ENCODE results near the gene C5orf63. TPM values are rescaled to one million over a fixed set of nuclear protein-coding genes. Genes with fewer than 3 reads are reported as not detected.

Gene C5orf63
- total RNA-seq, 1 donor from 2014 or later, result 7.5 TPM

DNA sequence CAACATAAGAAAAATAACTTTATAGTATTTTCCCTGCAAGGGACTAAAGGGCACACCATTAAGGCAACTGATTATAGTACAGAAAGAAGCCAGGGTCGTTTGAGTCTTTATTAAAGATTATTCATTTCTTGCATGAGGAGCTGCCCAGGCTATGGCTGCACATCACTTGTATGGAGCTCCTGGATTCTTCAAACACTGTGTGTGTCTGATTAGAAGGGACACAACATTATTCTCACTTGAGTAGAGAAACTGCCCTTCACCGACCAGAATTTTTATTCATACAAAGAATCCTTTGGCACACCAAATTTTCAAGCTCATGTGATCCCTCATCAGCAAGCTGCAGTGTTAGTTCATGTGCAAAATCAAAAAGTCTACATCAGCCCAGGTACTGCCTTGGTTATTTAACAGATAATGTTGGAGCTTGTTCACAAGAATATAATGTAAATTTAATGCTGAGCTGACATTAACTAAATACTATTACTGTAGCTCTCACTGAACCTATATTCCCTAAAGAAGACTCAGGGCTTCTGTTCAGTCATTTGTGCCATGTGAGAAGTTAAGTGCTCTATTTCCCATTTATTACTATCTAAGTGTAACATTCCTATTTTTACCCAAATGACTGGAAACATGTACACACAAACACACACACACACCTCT lies 9.9 kb downstream of the C5orf63 start:
- Histone ChIP-seq H3K27me3 (ENCODE audit: low read depth) (no peaks in the 10 kb centered on the region), H3K4me1 (no peaks in the 10 kb centered on the region), H3K36me3 (no peaks in the 10 kb centered on the region), H3K4me3 (no peak overlapping the region), H3K9me3 (no peaks in the 10 kb centered on the region), H3K27ac (no peak overlapping the region)
- intact Hi-C loops (cut with DNase I), result no loop called here
- TF ChIP-seq, protein P1, sequence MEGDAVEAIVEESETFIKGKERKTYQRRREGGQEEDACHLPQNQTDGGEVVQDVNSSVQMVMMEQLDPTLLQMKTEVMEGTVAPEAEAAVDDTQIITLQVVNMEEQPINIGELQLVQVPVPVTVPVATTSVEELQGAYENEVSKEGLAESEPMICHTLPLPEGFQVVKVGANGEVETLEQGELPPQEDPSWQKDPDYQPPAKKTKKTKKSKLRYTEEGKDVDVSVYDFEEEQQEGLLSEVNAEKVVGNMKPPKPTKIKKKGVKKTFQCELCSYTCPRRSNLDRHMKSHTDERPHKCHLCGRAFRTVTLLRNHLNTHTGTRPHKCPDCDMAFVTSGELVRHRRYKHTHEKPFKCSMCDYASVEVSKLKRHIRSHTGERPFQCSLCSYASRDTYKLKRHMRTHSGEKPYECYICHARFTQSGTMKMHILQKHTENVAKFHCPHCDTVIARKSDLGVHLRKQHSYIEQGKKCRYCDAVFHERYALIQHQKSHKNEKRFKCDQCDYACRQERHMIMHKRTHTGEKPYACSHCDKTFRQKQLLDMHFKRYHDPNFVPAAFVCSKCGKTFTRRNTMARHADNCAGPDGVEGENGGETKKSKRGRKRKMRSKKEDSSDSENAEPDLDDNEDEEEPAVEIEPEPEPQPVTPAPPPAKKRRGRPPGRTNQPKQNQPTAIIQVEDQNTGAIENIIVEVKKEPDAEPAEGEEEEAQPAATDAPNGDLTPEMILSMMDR (IDR thresholded peaks at IDR 0.05), result no peak
- DNase-seq, result no peak
- no peak for ATAC-seq

DNA sequence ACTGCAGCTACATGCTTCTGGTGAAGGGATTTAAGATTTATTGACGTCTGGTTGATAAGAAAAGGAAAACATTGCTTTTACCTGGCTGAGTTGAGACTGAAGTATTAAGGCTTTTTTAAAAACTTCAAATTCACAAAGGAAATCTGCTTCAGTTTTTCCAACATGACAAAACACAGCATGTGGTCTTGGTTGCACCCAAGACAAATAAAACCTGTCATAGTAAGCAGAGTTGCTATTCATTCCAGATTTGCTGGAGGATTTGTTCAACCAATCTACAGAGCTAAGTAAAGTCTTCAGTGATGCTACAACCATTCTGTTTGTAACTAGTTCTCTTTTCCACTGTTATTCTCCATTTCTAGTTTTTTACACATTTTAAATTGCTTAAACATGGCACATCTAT lies 11.3 kb downstream of the C5orf63 start:
- Histone ChIP-seq H3K4me1 (no peaks in the 10 kb centered on the region), H3K27me3 (ENCODE audit: low read depth) (no peaks in the 10 kb centered on the region), H3K4me3 (no peak overlapping the region), H3K36me3 (no peaks in the 10 kb centered on the region), H3K27ac (no peak overlapping the region), H3K9me3 (no peaks in the 10 kb centered on the region)
- ATAC-seq, result no peak
- intact Hi-C loops (cut with DNase I), result no loop called here
- TF ChIP-seq, protein P1 (IDR thresholded peaks at IDR 0.05), result no peak
- no peak for DNase-seq

DNA sequence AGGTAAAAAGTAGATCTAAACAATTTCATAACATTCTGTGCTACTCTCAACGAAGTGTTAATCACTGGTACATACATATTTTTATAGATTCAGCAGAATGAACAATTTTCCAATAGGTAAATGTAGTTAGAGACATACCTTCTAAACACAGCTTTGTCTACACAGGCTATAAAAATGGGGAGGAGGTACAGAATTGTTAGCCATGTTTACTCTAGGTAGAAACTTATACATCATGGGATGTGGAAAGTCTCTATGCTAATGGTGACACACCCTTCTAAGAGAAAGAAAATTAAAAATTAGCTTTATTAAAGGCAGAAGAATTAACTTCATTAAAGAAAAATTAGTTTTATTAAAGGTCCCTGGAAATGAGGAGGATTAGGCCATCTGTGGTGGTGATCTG lies 11.8 kb downstream of the C5orf63 start:
- Histone ChIP-seq H3K4me3 (no peak overlapping the region), H3K27me3 (ENCODE audit: low read depth) (no peaks in the 10 kb centered on the region), H3K36me3 (no peaks in the 10 kb centered on the region), H3K9me3 (no peaks in the 10 kb centered on the region), H3K4me1 (no peaks in the 10 kb centered on the region), H3K27ac (no peak overlapping the region)
- DNase-seq, result no peak
- TF ChIP-seq, protein P1 (IDR thresholded peaks at IDR 0.05), result no peak
- ATAC-seq, result no peak
- intact Hi-C loops (cut with DNase I), result no loop called here

DNA sequence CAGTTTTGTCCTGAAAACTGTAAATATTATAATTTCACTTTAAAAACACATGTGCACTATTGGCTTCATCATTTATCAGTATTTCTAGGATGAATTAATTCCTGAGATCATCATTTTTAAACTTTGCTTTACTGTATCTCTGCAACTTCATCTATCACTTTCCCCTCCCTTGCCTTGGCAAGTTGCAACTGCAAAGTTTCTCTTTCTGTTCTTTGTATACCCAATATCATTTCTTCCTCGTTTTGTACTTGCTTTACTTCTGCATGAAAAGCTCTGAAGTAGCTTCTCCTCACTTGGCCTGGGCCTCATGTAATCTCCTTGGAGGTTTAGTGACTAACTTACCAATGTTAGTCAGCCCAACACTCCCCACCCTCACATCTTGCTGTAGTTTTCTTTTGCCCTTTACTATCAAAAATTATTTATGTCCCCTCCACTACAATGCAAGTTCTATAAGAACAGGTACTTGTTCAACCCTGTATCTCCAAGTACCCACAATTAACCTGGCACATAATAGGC lies 12.8 kb downstream of the C5orf63 start:
- Histone ChIP-seq H3K27ac (no peak overlapping the region), H3K36me3 (no peaks in the 10 kb centered on the region), H3K27me3 (ENCODE audit: low read depth) (no peaks in the 10 kb centered on the region), H3K9me3 (no peaks in the 10 kb centered on the region), H3K4me3 (no peak overlapping the region), H3K4me1 (no peaks in the 10 kb centered on the region)
- TF ChIP-seq, protein P1 (IDR thresholded peaks at IDR 0.05), result no peak
- DNase-seq, result no peak
- intact Hi-C loops (cut with DNase I), result no loop called here
- no peak for ATAC-seq

DNA sequence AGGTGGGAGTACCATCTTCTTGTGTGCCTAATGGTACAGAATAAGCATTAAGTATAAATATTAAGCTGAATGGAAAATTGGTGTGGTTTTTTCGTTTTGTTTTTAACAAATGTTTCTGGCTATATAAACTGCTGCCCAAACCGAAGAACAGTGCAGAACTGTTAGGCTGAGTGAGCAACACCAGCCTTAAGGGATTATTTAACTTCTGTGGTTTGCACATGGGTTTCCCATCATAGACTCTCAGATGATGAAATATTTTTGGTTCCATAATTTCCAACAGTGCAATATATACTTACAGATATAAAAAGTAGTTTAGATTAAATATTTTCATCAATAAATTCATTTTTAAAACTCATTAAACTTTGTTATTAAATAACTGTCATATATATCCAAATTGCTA lies 16.4 kb downstream of the C5orf63 start:
- Histone ChIP-seq H3K36me3 (no peaks in the 10 kb centered on the region), H3K4me3 (no peak overlapping the region), H3K4me1 (no peaks in the 10 kb centered on the region), H3K9me3 (no peaks in the 10 kb centered on the region), H3K27me3 (ENCODE audit: low read depth) (no peaks in the 10 kb centered on the region), H3K27ac (no peak overlapping the region)
- TF ChIP-seq, protein P1 (IDR thresholded peaks at IDR 0.05), result no peak
- ATAC-seq (no peak), DNase-seq (no peak)
- intact Hi-C loops (cut with DNase I), result no loop called here

Measured in lower lobe of right lung (tissue), 2 donors.